Heart left ventricle (tissue), 13 donors: Measurements from ENCODE around the gene DPP10.

Experiments
- POLR2A ChIP-seq, 2 donors: fragments of 450-650 bp; IDR thresholded peaks; one replicate each; pipeline ENCODE4 v1.6.1; 2017; ENCODE audit warnings: antibody characterized with exemption in 2 of 2, mild to moderate bottlenecking in 2 of 2, moderate library complexity in 2 of 2
- TF ChIP-seq, protein P1 (sequence below), 12 donors: fragments of 200-600 bp; sonication (generic) in 4 of 12; IDR thresholded peaks; one replicate each; pipeline versions ENCODE4 v1.5.0 to v1.8.0; 2018 to 2022; ENCODE audit warnings: antibody characterized with exemption in 12 of 12, mild to moderate bottlenecking in 5 of 12
- donor health status: ischemic (EF 13 %, LVEDD 7.1; RV severe dilation, severe dysfunction).
- donor health status: DM: no; HTN: yes; CAD: no.
- donor health status: DM: no; HTN: no; CAD: no.
- donor health status: ischemic (EF 25% LVEDD 6.9; RV normal size, moderate dysfunction).
- donor health status: ischemic (EF 25% LVEDD 5.7; RV mildly dilated, moderate dysfunction).
- donor health status: ischemic (EF 35%, LVEDD 5.7; RV mildly dilated, moderate dysfunction).
- donor health status: nonischemic (EF 11% LVEDD 7.7; RV severe dilation, severe dysfunction).
- donor health status: DM: yes; HTN: yes; CAD: no.
- donor health status: PGD.
- donor health status: ischemic (EF 29% LVEDD 5.4; RV normal size, mild dysfunction).
- donor health status: nonischemic (EF 23%, LVEDD 6.1; RV moderate dilation, normal function).

GRCh38 chr2:115838539-115838938, 1396.1 kb downstream of the DPP10 start:
- TF ChIP-seq, protein P1, sequence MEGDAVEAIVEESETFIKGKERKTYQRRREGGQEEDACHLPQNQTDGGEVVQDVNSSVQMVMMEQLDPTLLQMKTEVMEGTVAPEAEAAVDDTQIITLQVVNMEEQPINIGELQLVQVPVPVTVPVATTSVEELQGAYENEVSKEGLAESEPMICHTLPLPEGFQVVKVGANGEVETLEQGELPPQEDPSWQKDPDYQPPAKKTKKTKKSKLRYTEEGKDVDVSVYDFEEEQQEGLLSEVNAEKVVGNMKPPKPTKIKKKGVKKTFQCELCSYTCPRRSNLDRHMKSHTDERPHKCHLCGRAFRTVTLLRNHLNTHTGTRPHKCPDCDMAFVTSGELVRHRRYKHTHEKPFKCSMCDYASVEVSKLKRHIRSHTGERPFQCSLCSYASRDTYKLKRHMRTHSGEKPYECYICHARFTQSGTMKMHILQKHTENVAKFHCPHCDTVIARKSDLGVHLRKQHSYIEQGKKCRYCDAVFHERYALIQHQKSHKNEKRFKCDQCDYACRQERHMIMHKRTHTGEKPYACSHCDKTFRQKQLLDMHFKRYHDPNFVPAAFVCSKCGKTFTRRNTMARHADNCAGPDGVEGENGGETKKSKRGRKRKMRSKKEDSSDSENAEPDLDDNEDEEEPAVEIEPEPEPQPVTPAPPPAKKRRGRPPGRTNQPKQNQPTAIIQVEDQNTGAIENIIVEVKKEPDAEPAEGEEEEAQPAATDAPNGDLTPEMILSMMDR (IDR thresholded peaks at IDR 0.05) = no peak
- no peak for TF ChIP-seq POLR2A (IDR thresholded peaks at IDR 0.05)
